HEK293 (cell line): ENCODE results near the gene SMIM41.

ENCODE experiments used
- CTCF ChIP-seq: fragments of 450-650 bp; formaldehyde crosslinking; IDR thresholded peaks from 2 replicates; pipeline ENCODE4 v1.5.1; 2016; ENCODE audit warnings: missing biosample characterization, missing genetic modification characterization
- IKZF3 ChIP-seq: fragments of 450-650 bp; IDR thresholded peaks from 2 replicates; pipeline ENCODE4 v1.5.0; 2018; ENCODE audit warnings: missing biosample characterization, mild to moderate bottlenecking, missing genetic modification characterization, moderate library complexity
- INSM2 ChIP-seq: fragments of 450-650 bp; formaldehyde crosslinking; IDR thresholded peaks from 2 replicates; pipeline ENCODE4 v1.5.1; 2016; ENCODE audit warnings: missing biosample characterization, missing genetic modification characterization
- PRDM6 ChIP-seq: fragments of 450-650 bp; formaldehyde crosslinking; IDR thresholded peaks from 2 replicates; pipeline ENCODE4 v1.5.1; 2017; ENCODE audit warnings: missing biosample characterization, missing genetic modification characterization
- YY1 ChIP-seq: fragments of 450-650 bp; formaldehyde crosslinking; IDR thresholded peaks from 2 replicates; pipeline ENCODE4 v1.5.1; 2018; ENCODE audit warnings: missing biosample characterization, missing genetic modification characterization
- ZNF133 ChIP-seq: fragments of 450-650 bp; formaldehyde crosslinking; IDR thresholded peaks from 2 replicates; pipeline ENCODE4 v1.5.1; 2016; ENCODE audit warnings: missing biosample characterization, missing genetic modification characterization
- ZNF248 ChIP-seq: fragments of 450-650 bp; formaldehyde crosslinking; IDR thresholded peaks from 2 replicates; pipeline ENCODE4 v1.5.1; 2017; ENCODE audit warnings: missing biosample characterization, missing genetic modification characterization
- ZNF274 ChIP-seq, 2 experiments: fragments of 200-500 bp in 1 of 2; fragments of 450-650 bp in 1 of 2; sonication (Bioruptor generic) in 1 of 2; formaldehyde crosslinking in 1 of 2; IDR thresholded peaks; 2 replicates each; pipeline versions ENCODE4 v1.5.1 to v1.6.1; 2014 to 2016; ENCODE audit warnings: borderline replicate concordance in 1 of 2, inconsistent platforms in 1 of 2, low read length in 1 of 2, missing biosample characterization in 1 of 2, missing genetic modification characterization in 1 of 2
- ZNF354C ChIP-seq: fragments of 450-650 bp; formaldehyde crosslinking; IDR thresholded peaks from 2 replicates; pipeline ENCODE4 v1.5.1; 2016; ENCODE audit warnings: missing biosample characterization, missing genetic modification characterization, low read depth, borderline replicate concordance
- ZNF473 ChIP-seq: fragments of 450-650 bp; formaldehyde crosslinking; IDR thresholded peaks from 2 replicates; pipeline ENCODE4 v1.5.1; 2017; ENCODE audit warnings: missing biosample characterization, missing genetic modification characterization
- ZNF488 ChIP-seq: fragments of 450-650 bp; formaldehyde crosslinking; IDR thresholded peaks from 2 replicates; pipeline ENCODE4 v1.5.1; 2016; ENCODE audit warnings: missing biosample characterization, missing genetic modification characterization
- ZNF670 ChIP-seq: fragments of 450-650 bp; formaldehyde crosslinking; IDR thresholded peaks from 2 replicates; pipeline ENCODE4 v1.5.1; 2016; ENCODE audit warnings: missing biosample characterization, missing genetic modification characterization, low read depth
- ZNF768 ChIP-seq: fragments of 450-650 bp; formaldehyde crosslinking; IDR thresholded peaks from 2 replicates; pipeline ENCODE4 v1.5.1; 2018; ENCODE audit warnings: missing biosample characterization, mild to moderate bottlenecking, missing genetic modification characterization

- TF ChIP-seq ZNF133 (tag by site-specific recombination) (no peak), YY1 (tag by site-specific recombination) (no peak), CTCF (tag by site-specific recombination) (no peak), ZNF354C (tag by site-specific recombination) (no peak), INSM2 (tag by site-specific recombination) (no peak), ZNF768 (tag by site-specific recombination) (no peak), PRDM6 (tag by site-specific recombination) (no peak), ZNF488 (tag by site-specific recombination) (no peak), ZNF473 (tag by site-specific recombination) (no peak), ZNF248 (tag by site-specific recombination) (no peak), ZNF274 (IDR thresholded peaks at IDR 0.05; ENCODE audit: low read length) (no peak), ZNF274 (tag by site-specific recombination; IDR thresholded peaks at IDR 0.05; ENCODE audit: borderline replicate concordance) (no peak), ZNF670 (tag by site-specific recombination) (no peak), IKZF3 (no peak)
These were observed 68.0 kb downstream of the SMIM41 start for GRCh38 chr12:52147367-52147963.
